NAMALWA (cell line): ENCODE measurements around the gene ATP2A2.
"Not testable (repeated sequence)": the region's sequence is repeated elsewhere in the genome, so short reads cannot be mapped to it uniquely, and the experiment has no call there.

ENCODE experiments used
- DNase-seq: peaks from one replicate; pipeline ENCODE4 v3.0.0-alpha.2; 2015; ENCODE audit warnings: low spot score

ATP2A2 gene

GRCh38 chr12:110370732-110371231, 89.7 kb downstream of the ATP2A2 start:
- no peak for DNase-seq

GRCh38 chr12:110371408-110372055, 90.5 kb downstream of the ATP2A2 start:
- peak; percentile 84 for DNase-seq

GRCh38 chr12:110372056-110372425, 91.0 kb downstream of the ATP2A2 start:
- DNase-seq = no peak

GRCh38 chr12:110373025-110373424, 92.0 kb downstream of the ATP2A2 start:
- no peak for DNase-seq

- DNase-seq = no peak
Observed at GRCh38 chr12:110373425-110373824, 92.4 kb downstream of the ATP2A2 start.

- no peak for DNase-seq
Observed at GRCh38 chr12:110373962-110374611, 93.0 kb downstream of the ATP2A2 start.

- not testable (repeated sequence) for DNase-seq
Observed at GRCh38 chr12:110378131-110378790, 97.2 kb downstream of the ATP2A2 start.

- DNase-seq = no peak
Observed at GRCh38 chr12:110379197-110379596, 98.2 kb downstream of the ATP2A2 start.

GRCh38 chr12:110379631-110380030, 98.6 kb downstream of the ATP2A2 start:
- no peak for DNase-seq

GRCh38 chr12:110382683-110383082, 101.6 kb downstream of the ATP2A2 start:
- DNase-seq = no peak
